CD4-positive, CD25-positive, alpha-beta regulatory T cell (primary cell): ENCODE results near the gene CHCHD5. TPM values are rescaled to one million over a fixed set of nuclear protein-coding genes. Genes with fewer than 3 reads are reported as not detected.
"Not testable (repeated sequence)": the region's sequence is repeated elsewhere in the genome, so short reads cannot be mapped to it uniquely, and the experiment has no call there.

ENCODE experiments used
- ATAC-seq, 2 donors: fragments of 150-1000 bp; cut with Tn5 transposase; one replicate each; pipeline ENCODE4 v1.10.0; 2021; ENCODE audit warnings: low read depth in 2 of 2, moderate number of reproducible peaks in 2 of 2, moderate library complexity in 1 of 2
- DNase-seq, 3 donors: peaks; one replicate each; pipeline versions ENCODE4 v3.0.0 to v3.0.0-alpha.2; 2012 to 2022; ENCODE audit warnings: mixed read lengths in 1 of 3
- H3K27ac ChIP-seq: one replicate; pipeline ENCODE4 v1.7.0; 2013; ENCODE audit warnings: mild to moderate bottlenecking, low read length; ENCODE audit not compliant: insufficient read depth, poor library complexity, severe bottlenecking
- H3K27me3 ChIP-seq: one replicate; pipeline ENCODE4 v1.7.0; 2013; ENCODE audit warnings: low read length; ENCODE audit not compliant: control insufficient read depth, insufficient read depth
- H3K36me3 ChIP-seq: one replicate; pipeline ENCODE4 v1.7.0; 2013; ENCODE audit warnings: mild to moderate bottlenecking, low read length, moderate library complexity; ENCODE audit not compliant: control insufficient read depth, insufficient read depth
- H3K4me1 ChIP-seq: 2 replicates; pipeline ENCODE4 v1.7.0; 2013; ENCODE audit warnings: mild to moderate bottlenecking, low read length; ENCODE audit not compliant: insufficient read depth, control insufficient read depth, poor library complexity, severe bottlenecking
- H3K4me3 ChIP-seq: one replicate; pipeline ENCODE4 v1.7.0; 2013; ENCODE audit warnings: low read depth, mild to moderate bottlenecking, low read length, moderate library complexity
- H3K9me3 ChIP-seq, 2 experiments: 1 replicate in 1 of 2; 2 replicates in 1 of 2; pipeline ENCODE4 v1.7.0; 2013; ENCODE audit warnings: low read length in 2 of 2, mild to moderate bottlenecking in 1 of 2, moderate library complexity in 1 of 2; ENCODE audit not compliant: control insufficient read depth in 2 of 2
- H3K27ac Mint-ChIP-seq, 3 donors: one replicate each; pipeline ENCODE4 v1.8.0; 2020 to 2022; ENCODE audit warnings: mild to moderate bottlenecking in 3 of 3, mixed read lengths in 3 of 3, moderate library complexity in 2 of 3
- H3K27me3 Mint-ChIP-seq: one replicate; pipeline ENCODE4 v1.8.0; 2022; ENCODE audit warnings: mild to moderate bottlenecking, mixed read lengths
- H3K36me3 Mint-ChIP-seq: one replicate; pipeline ENCODE4 v1.8.0; 2020; ENCODE audit warnings: mixed read lengths
- H3K4me1 Mint-ChIP-seq, 4 donors: one replicate each; pipeline ENCODE4 v1.8.0; 2020 to 2022; ENCODE audit warnings: mixed read lengths in 4 of 4, mild to moderate bottlenecking in 1 of 4
- H3K4me3 Mint-ChIP-seq, 4 donors: one replicate each; pipeline ENCODE4 v1.8.0; 2020 to 2022; ENCODE audit warnings: mild to moderate bottlenecking in 4 of 4, mixed read lengths in 4 of 4, moderate library complexity in 3 of 4
- H3K9me3 Mint-ChIP-seq, 7 donors: one replicate each; pipeline ENCODE4 v1.8.0; 2020 to 2022; ENCODE audit warnings: mixed read lengths in 7 of 7, mild to moderate bottlenecking in 3 of 7, moderate library complexity in 2 of 7
- polyA plus RNA-seq, 4 donors: library from polyadenylated mRNA; unstranded; fragments of 300-500 nt; fragmentation: Illumina TruSeq; gene quantifications; one replicate each; pipeline ENCODE4 v1.2.3, GENCODE V29; 2021
- total RNA-seq: library from RNA; stranded (reverse); gene quantifications from one replicate; pipeline ENCODE4 v1.2.3, GENCODE V29; 2022

CHCHD5 gene
- total and polyA plus RNA-seq, 5 donors from 2014 or later: 18.2 to 76.7 (median 63.9) TPM

- peaks cover 12% of the 10 kb centered on the region for H3K36me3 Mint-ChIP-seq
- H3K4me3 ChIP-seq: peak overlapping the region; percentile 92
- H3K27ac ChIP-seq: peak overlapping the region; percentile 87
- no peak overlapping the region for H3K4me3 Mint-ChIP-seq
- DNase-seq (peak in 1 of 3 donors; percentile 58), ATAC-seq (peak; percentile 1 to 9)
- H3K27me3 Mint-ChIP-seq: no peaks in the 10 kb centered on the region
- peaks cover 0 to 28% (median 18%) of the 10 kb centered on the region in 4 donors for H3K4me1 Mint-ChIP-seq
- no peaks in the 10 kb centered on the region for H3K9me3 ChIP-seq
- no peaks in the 10 kb centered on the region for H3K27me3 ChIP-seq
- peaks cover 33% of the 10 kb centered on the region for H3K4me1 ChIP-seq
- peaks cover 19% of the 10 kb centered on the region for H3K36me3 ChIP-seq
- no peaks in the 10 kb centered on the region for H3K9me3 Mint-ChIP-seq
- H3K27ac Mint-ChIP-seq: no peak overlapping the region
Measured at GRCh38 chr2:112542984-112543661, 41.3 kb upstream of the CHCHD5 start.

DNA sequence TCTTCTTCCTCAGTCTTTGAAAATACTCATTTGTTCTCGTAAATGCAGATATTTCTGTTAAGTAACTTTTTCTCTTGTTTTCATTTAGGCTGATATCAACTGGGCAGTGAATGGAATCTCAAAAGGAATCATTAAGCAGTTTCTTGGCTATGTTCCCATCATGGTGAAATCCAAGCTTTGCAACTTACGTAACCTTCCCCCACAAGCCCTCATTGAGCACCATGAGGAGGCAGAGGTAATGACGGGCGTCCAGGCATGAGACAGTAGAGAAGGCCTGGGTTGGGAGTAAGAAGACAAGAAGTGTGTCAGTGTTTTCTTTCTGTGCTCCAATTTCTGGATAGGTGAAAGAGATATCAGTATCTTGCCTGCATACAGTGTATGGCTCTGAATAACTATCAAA, 37.1 kb upstream of the CHCHD5 start:
- Histone ChIP-seq H3K4me3 (no peak overlapping the region), H3K27me3 (no peaks in the 10 kb centered on the region), H3K27ac (no peak overlapping the region), H3K36me3 (peaks cover 59% of the 10 kb centered on the region), H3K9me3 (no peaks in the 10 kb centered on the region), H3K4me1 (peaks cover 25% of the 10 kb centered on the region)
- Mint-ChIP-seq H3K27me3 (no peaks in the 10 kb centered on the region), H3K36me3 (peaks cover 42% of the 10 kb centered on the region), H3K4me1 (peaks cover 0 to 18% (median 14%) of the 10 kb centered on the region in 4 donors), H3K9me3 (no peaks in the 10 kb centered on the region), H3K27ac (no peak overlapping the region), H3K4me3 (no peak overlapping the region)
- ATAC-seq: no peak
- no peak for DNase-seq

DNA sequence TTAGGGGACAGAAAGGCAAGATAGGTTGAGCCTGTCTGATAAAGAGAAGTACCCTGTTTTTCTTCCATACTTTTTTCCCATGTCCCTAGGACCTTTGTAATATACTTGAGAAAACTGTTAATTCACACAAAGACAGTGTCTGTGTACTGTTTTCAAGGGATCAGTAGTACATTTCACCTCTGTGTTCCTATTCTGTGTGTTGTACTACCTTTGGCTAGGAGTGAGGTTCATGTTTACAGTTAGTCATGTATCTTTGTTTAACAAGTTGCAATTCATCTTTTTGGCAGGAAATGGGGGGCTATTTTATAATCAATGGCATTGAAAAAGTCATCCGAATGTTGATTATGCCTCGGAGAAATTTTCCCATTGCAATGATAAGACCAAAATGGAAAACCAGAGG, 35.4 kb upstream of the CHCHD5 start:
- Mint-ChIP-seq H3K9me3 (no peaks in the 10 kb centered on the region), H3K27ac (no peak overlapping the region), H3K4me1 (peaks cover 0 to 18% (median 14%) of the 10 kb centered on the region in 4 donors), H3K4me3 (no peak overlapping the region), H3K36me3 (peaks cover 55% of the 10 kb centered on the region), H3K27me3 (no peaks in the 10 kb centered on the region)
- DNase-seq (no peak), ATAC-seq (no peak)
- no peak overlapping the region for H3K27ac ChIP-seq
- H3K4me1 ChIP-seq: peaks cover 9% of the 10 kb centered on the region
- no peaks in the 10 kb centered on the region for H3K9me3 ChIP-seq
- peaks cover 74% of the 10 kb centered on the region for H3K36me3 ChIP-seq
- no peaks in the 10 kb centered on the region for H3K27me3 ChIP-seq
- H3K4me3 ChIP-seq: no peak overlapping the region

GRCh38 chr2:112566104-112566503, 18.3 kb upstream of the CHCHD5 start:
- Mint-ChIP-seq H3K9me3 (peaks cover 0 to 10% (median 0%) of the 10 kb centered on the region in 7 donors), H3K36me3 (peaks cover 62% of the 10 kb centered on the region)
- no peak for ATAC-seq

DNA sequence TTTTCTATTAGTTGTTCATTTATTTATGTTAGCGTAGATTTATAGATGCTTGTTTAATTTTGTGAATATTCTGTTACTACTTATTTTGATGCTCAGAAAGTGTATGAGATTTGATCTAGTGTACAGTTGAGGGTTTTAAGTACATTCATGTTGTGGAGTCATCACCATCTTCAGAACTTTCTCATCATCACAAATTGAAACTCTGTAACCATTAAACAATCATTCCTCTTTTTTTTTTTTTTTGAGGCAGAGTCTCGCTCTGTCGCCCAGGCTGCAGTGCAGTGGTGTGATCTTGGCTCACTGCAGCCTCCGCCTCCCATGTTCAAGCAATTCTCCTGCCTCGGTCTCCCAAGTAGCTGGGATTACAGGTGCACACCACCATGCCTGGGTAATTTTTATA, 17.9 kb upstream of the CHCHD5 start:
- H3K27ac Mint-ChIP-seq, H3K27me3 ChIP-seq: not testable (repeated sequence)
- peaks cover 0 to 11% (median 0%) of the 10 kb centered on the region in 4 donors for H3K4me1 Mint-ChIP-seq

More at GRCh38 chr2:112566104-112566503, 18.3 kb upstream of the CHCHD5 start:
- no peak overlapping the region for H3K27ac ChIP-seq
- peaks cover 81% of the 10 kb centered on the region for H3K36me3 ChIP-seq
- H3K27ac Mint-ChIP-seq: peak overlapping the region in 1 of 3 donors; percentile 32
- no peaks in the 10 kb centered on the region for H3K27me3 ChIP-seq
- H3K4me3 ChIP-seq: no peak overlapping the region
- H3K4me3 Mint-ChIP-seq: no peak overlapping the region
- peaks cover 0 to 5% of the 10 kb centered on the region in 2 experiments for H3K9me3 ChIP-seq
- H3K4me1 Mint-ChIP-seq: peaks cover 0 to 7% (median 1%) of the 10 kb centered on the region in 4 donors
- H3K4me1 ChIP-seq: no peaks in the 10 kb centered on the region
- no peaks in the 10 kb centered on the region for H3K27me3 Mint-ChIP-seq
- DNase-seq: peak in 1 of 3 donors; percentile 26

GRCh38 chr2:112572005-112572404, 12.4 kb upstream of the CHCHD5 start:
- no peak overlapping the region for H3K27ac Mint-ChIP-seq
- H3K27me3 Mint-ChIP-seq: no peaks in the 10 kb centered on the region
- peaks cover 0 to 5% of the 10 kb centered on the region in 2 experiments for H3K9me3 ChIP-seq
- H3K36me3 ChIP-seq: peaks cover 86% of the 10 kb centered on the region
- DNase-seq (no peak), ATAC-seq (no peak)
- no peak overlapping the region for H3K27ac ChIP-seq
- H3K36me3 Mint-ChIP-seq: peaks cover 76% of the 10 kb centered on the region
- H3K9me3 Mint-ChIP-seq: peaks cover 0 to 10% (median 0%) of the 10 kb centered on the region in 7 donors
- no peaks in the 10 kb centered on the region for H3K4me1 ChIP-seq
- no peaks in the 10 kb centered on the region for H3K27me3 ChIP-seq
- no peak overlapping the region for H3K4me3 Mint-ChIP-seq
- H3K4me3 ChIP-seq: no peak overlapping the region
- H3K4me1 Mint-ChIP-seq: peaks cover 0 to 7% (median 0%) of the 10 kb centered on the region in 4 donors

More for the DNA sequence above, 17.9 kb upstream of the CHCHD5 start:
- not testable (repeated sequence) for H3K4me3 Mint-ChIP-seq, DNase-seq, ATAC-seq, H3K4me1 ChIP-seq, H3K27me3 Mint-ChIP-seq, H3K4me3 ChIP-seq, H3K9me3 ChIP-seq, H3K27ac ChIP-seq
- Mint-ChIP-seq H3K9me3 (peaks cover 0 to 10% (median 0%) of the 10 kb centered on the region in 7 donors), H3K36me3 (peaks cover 62% of the 10 kb centered on the region)
- H3K36me3 ChIP-seq: peaks cover 81% of the 10 kb centered on the region

- H3K4me1 ChIP-seq: no peaks in the 10 kb centered on the region
- DNase-seq (no peak), ATAC-seq (no peak)
- H3K4me3 ChIP-seq: no peak overlapping the region
- H3K27ac Mint-ChIP-seq: no peak overlapping the region
- no peak overlapping the region for H3K27ac ChIP-seq
- H3K27me3 Mint-ChIP-seq: no peaks in the 10 kb centered on the region
- H3K36me3 ChIP-seq: peaks cover 36% of the 10 kb centered on the region
- no peak overlapping the region for H3K4me3 Mint-ChIP-seq
- H3K9me3 ChIP-seq: no peaks in the 10 kb centered on the region
- peaks cover 6 to 10% (median 7%) of the 10 kb centered on the region in 4 donors for H3K4me1 Mint-ChIP-seq
- no peaks in the 10 kb centered on the region for H3K9me3 Mint-ChIP-seq
- H3K27me3 ChIP-seq: no peaks in the 10 kb centered on the region
- H3K36me3 Mint-ChIP-seq: peaks cover 24% of the 10 kb centered on the region
Measured at GRCh38 chr2:112577756-112578155, 6.7 kb upstream of the CHCHD5 start.

DNA sequence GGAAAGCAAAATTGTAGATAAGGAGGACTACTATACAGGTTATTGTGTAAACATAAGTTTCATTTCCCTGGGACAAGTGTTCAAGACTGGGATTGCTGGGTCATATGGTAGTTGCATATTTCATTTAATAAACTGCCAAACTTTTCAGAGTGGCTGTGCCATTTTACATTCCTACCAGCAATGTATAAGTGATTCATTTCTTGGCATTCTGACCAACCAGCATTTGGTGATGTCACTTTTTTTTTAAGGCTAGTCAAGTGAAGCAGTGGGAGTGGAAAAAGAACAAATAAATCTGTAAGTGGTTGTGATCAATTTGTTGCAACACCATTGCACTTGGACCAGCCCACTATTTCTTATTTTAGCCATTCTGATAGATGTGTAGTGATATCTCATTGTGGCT, 5.2 kb upstream of the CHCHD5 start:
- DNase-seq: no peak
- H3K27ac Mint-ChIP-seq: no peak overlapping the region
- no peak for ATAC-seq
- no peaks in the 10 kb centered on the region for H3K27me3 Mint-ChIP-seq
- H3K36me3 Mint-ChIP-seq: peaks cover 24% of the 10 kb centered on the region
- no peak overlapping the region for H3K4me3 Mint-ChIP-seq
- H3K4me1 Mint-ChIP-seq: peaks cover 10 to 19% (median 14%) of the 10 kb centered on the region in 4 donors
- H3K9me3 Mint-ChIP-seq: peaks cover 0 to 2% (median 0%) of the 10 kb centered on the region in 7 donors
- peaks cover 24% of the 10 kb centered on the region for H3K36me3 ChIP-seq
- H3K27me3 ChIP-seq: no peaks in the 10 kb centered on the region
- no peaks in the 10 kb centered on the region for H3K9me3 ChIP-seq
- H3K27ac ChIP-seq: no peak overlapping the region
- peaks cover 5% of the 10 kb centered on the region for H3K4me1 ChIP-seq
- H3K4me3 ChIP-seq: no peak overlapping the region
